ENCODE results near the gene DKKL1. TPM values are rescaled to one million over a fixed set of nuclear protein-coding genes. Genes with fewer than 3 reads are reported as not detected.

Gene DKKL1
- total and polyA plus RNA-seq, 5 donors, result 0.50 to 0.71 (median 0.59) TPM; not detected in 2

DNA sequence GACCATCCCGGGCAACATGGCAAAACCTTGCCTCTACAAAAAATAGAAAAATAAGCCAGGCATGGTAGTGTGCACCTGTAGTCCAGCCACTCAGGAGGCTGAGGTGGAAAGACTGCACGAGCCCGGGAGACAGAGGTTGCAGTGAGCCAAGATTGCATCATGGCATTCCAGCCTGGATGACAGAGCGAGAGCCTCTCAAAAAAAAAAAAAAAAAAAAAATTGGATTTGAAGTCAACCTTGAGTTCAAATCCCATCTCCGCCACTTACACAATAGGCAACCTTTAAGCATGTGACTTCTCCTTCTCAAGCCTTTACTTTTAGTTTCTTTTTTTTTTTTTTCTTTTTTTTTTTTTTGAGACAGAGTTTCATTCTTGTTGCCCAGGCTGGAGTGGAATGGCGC is 36.4 kb downstream of the DKKL1 start:
- DNase-seq, result no peak
- Histone ChIP-seq H3K27ac (ENCODE audit: low read length) (no peak overlapping the region), H3K27me3 (ENCODE audit: control insufficient read depth, insufficient read depth) (no peaks in the 10 kb centered on the region), H3K9me3 (ENCODE audit: control insufficient read depth, low read length) (no peaks in the 10 kb centered on the region), H3K4me3 (ENCODE audit: low read length) (no peak overlapping the region), H3K4me1 (ENCODE audit: control insufficient read depth, insufficient read depth, low read length) (no peaks in the 10 kb centered on the region)
- intact Hi-C loops (cut with DNase I), result no loop called here
- no peak for ATAC-seq
- WGBS, result 81% methylated on average over 6 of the region's 6 CpGs

DNA sequence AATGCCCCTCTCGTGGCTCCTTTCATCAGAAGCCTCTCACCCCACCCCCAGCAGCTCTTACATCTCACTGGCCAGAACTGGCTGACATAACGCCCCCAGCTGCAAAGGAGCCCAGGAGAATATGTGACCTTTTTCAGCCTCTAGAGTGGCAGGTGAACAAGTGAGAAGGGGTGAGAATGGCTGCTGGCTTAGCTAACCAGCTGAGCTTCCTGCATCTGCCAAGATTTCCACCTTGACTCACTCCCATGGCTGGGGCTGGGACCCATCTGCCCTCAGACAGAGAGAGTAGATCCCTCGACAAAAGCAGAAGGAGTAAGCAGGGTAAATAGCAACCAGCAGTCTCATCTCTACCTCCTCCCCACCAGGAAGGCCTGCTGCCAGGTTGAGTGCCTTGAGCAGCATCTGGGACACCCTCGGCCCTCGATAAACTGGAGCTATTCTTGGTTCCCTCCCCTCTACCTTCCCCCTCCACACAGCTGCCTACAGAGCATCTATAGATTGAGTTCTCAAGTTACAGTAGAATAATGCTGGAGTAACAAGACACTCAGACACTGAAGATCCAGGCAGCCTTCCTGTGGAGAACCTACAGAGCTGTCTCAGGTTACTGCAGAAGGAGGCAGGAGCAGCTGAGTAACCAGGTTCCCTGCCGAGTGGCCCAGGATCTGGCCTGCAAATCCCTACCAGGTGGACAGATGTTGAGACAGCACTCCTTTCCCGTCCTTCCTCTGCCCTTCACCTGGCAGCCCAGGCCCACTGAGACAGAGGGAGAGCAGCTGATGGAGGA is 39.9 kb downstream of the DKKL1 start:
- Histone ChIP-seq H3K27me3 (ENCODE audit: control insufficient read depth, insufficient read depth) (no peaks in the 10 kb centered on the region), H3K4me3 (ENCODE audit: low read length) (no peak overlapping the region), H3K4me1 (ENCODE audit: control insufficient read depth, insufficient read depth, low read length) (no peaks in the 10 kb centered on the region), H3K9me3 (ENCODE audit: control insufficient read depth, low read length) (no peaks in the 10 kb centered on the region), H3K27ac (ENCODE audit: low read length) (no peak overlapping the region)
- 44% methylated on average over 7 of the region's 7 CpGs for WGBS
- no peak for DNase-seq
- no peak for ATAC-seq
- intact Hi-C loops (cut with DNase I), result no loop called here

DNA sequence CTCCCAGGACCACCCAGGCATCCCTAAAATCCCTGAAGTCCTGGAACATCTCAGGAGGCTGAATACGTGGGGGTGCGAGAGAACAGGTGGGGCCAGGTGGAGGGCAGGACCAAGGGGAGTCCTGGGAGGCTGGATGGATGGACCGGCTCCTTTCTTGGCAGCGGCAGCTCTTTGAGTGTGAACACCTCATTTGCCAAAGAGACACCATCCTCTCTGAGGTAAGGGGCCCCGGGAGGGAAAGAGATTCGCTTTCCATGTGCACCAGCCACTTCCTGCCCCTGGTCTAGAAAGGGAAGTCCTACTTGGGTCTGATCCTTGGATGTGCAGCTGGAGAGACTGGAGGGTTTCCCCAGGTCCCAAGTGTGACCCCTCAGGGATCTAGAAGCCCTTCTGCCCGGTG is 43.4 kb downstream of the DKKL1 start:
- Histone ChIP-seq H3K27me3 (ENCODE audit: control insufficient read depth, insufficient read depth) (no peaks in the 10 kb centered on the region), H3K9me3 (ENCODE audit: control insufficient read depth, low read length) (no peaks in the 10 kb centered on the region), H3K27ac (ENCODE audit: low read length) (no peak overlapping the region), H3K4me1 (ENCODE audit: control insufficient read depth, insufficient read depth, low read length) (no peaks in the 10 kb centered on the region), H3K4me3 (ENCODE audit: low read length) (no peak overlapping the region)
- DNase-seq, result no peak
- no peak for ATAC-seq
- intact Hi-C loops (cut with DNase I), result no loop called here
- WGBS, result 55% methylated on average over 7 of the region's 7 CpGs

DNA sequence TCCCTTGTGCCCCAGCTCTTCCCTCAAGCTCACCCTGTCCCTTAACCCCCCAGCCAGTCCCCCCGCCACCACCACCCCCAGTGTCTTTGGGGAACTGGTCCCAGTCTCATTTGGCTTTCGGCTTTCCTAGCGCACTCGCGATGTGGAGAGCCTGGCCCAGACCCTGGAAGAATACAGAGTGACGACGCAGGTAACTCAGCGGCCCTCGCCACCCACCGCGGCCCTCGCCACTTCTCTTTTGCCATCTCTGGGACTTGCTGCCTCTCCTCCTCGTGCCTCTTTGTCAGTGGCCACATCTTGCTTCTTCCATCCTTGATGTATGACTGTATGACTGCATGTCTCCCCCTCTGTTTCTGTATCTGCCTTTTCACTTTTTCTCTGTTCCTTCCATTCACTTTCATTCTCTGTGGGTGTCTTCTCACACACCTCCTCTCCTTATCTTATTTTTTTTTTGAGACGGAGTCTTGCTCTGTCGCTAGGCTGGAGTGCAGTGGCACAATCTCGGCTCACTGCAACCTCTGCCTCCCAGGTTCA is 43.9 kb downstream of the DKKL1 start:
- Histone ChIP-seq H3K27ac (ENCODE audit: low read length) (no peak overlapping the region), H3K9me3 (ENCODE audit: control insufficient read depth, low read length) (no peaks in the 10 kb centered on the region), H3K4me3 (ENCODE audit: low read length) (no peak overlapping the region), H3K4me1 (ENCODE audit: control insufficient read depth, insufficient read depth, low read length) (no peaks in the 10 kb centered on the region), H3K27me3 (ENCODE audit: control insufficient read depth, insufficient read depth) (no peaks in the 10 kb centered on the region)
- ATAC-seq, result no peak
- WGBS, result 83% methylated on average over 16 of the region's 16 CpGs
- DNase-seq, result no peak
- intact Hi-C loops (cut with DNase I), result no loop called here

GRCh38 chr19:49408816-49409440 is 45.3 kb downstream of the DKKL1 start:
- H3K27me3 ChIP-seq (ENCODE audit: control insufficient read depth, insufficient read depth), result no peaks in the 10 kb centered on the region
- no peak for ATAC-seq
- no peaks in the 10 kb centered on the region for H3K4me1 ChIP-seq (ENCODE audit: control insufficient read depth, insufficient read depth, low read length)
- intact Hi-C loops (cut with DNase I), result no loop called here
- no peak overlapping the region for H3K27ac ChIP-seq (ENCODE audit: low read length)
- no peaks in the 10 kb centered on the region for H3K9me3 ChIP-seq (ENCODE audit: control insufficient read depth, low read length)
- DNase-seq, result no peak
- WGBS, result 75% methylated on average over 8 of the region's 8 CpGs
- H3K4me3 ChIP-seq (ENCODE audit: low read length), result no peak overlapping the region

- intact Hi-C loops (cut with DNase I), result no loop called here
- H3K27me3 ChIP-seq (ENCODE audit: control insufficient read depth, insufficient read depth), result no peaks in the 10 kb centered on the region
- no peak overlapping the region for H3K27ac ChIP-seq (ENCODE audit: low read length)
- H3K4me3 ChIP-seq (ENCODE audit: low read length), result no peak overlapping the region
- DNase-seq (no peak), ATAC-seq (no peak)
- no peaks in the 10 kb centered on the region for H3K9me3 ChIP-seq (ENCODE audit: control insufficient read depth, low read length)
- 72% methylated on average over 5 of the region's 5 CpGs for WGBS
- H3K4me1 ChIP-seq (ENCODE audit: control insufficient read depth, insufficient read depth, low read length), result no peaks in the 10 kb centered on the region
Observed at GRCh38 chr19:49409441-49410029, 45.9 kb downstream of the DKKL1 start.

- no peaks in the 10 kb centered on the region for H3K9me3 ChIP-seq (ENCODE audit: control insufficient read depth, low read length)
- no peak for DNase-seq
- H3K4me3 ChIP-seq (ENCODE audit: low read length), result no peak overlapping the region
- WGBS, result 71% methylated on average over 3 of the region's 3 CpGs
- no peak overlapping the region for H3K27ac ChIP-seq (ENCODE audit: low read length)
- H3K4me1 ChIP-seq (ENCODE audit: control insufficient read depth, insufficient read depth, low read length), result no peaks in the 10 kb centered on the region
- no peak for ATAC-seq
- H3K27me3 ChIP-seq (ENCODE audit: control insufficient read depth, insufficient read depth), result no peaks in the 10 kb centered on the region
- intact Hi-C loops (cut with DNase I), result no loop called here
Observed at GRCh38 chr19:49411681-49412326, 48.1 kb downstream of the DKKL1 start.

DNA sequence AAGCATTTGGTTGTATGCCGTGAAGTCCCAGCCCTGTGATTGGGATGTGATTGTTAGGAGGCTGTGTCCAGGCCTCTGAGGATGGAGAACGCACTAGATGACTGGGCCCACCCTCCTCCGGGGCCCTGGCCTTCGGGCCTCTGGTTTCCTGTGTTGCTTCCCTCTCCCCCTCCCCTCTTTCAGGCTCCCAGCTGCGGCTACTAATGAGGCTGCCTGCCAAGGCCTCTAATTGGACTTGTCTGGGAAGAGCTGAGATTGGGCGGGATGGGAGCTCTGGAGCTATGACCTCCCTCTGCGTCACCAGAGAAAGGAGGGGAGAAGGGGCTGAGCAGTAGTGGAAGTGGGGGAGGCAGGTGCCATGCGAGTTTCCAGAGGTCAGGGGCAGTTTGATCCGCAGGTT is 49.7 kb downstream of the DKKL1 start:
- DNase-seq (no peak), ATAC-seq (no peak)
- WGBS, result 51% methylated on average over 9 of the region's 9 CpGs
- Histone ChIP-seq H3K9me3 (ENCODE audit: control insufficient read depth, low read length) (no peaks in the 10 kb centered on the region), H3K4me3 (ENCODE audit: low read length) (no peak overlapping the region), H3K4me1 (ENCODE audit: control insufficient read depth, insufficient read depth, low read length) (no peaks in the 10 kb centered on the region), H3K27me3 (ENCODE audit: control insufficient read depth, insufficient read depth) (no peaks in the 10 kb centered on the region), H3K27ac (ENCODE audit: low read length) (no peak overlapping the region)
- intact Hi-C loops (cut with DNase I), result no loop called here

DNA sequence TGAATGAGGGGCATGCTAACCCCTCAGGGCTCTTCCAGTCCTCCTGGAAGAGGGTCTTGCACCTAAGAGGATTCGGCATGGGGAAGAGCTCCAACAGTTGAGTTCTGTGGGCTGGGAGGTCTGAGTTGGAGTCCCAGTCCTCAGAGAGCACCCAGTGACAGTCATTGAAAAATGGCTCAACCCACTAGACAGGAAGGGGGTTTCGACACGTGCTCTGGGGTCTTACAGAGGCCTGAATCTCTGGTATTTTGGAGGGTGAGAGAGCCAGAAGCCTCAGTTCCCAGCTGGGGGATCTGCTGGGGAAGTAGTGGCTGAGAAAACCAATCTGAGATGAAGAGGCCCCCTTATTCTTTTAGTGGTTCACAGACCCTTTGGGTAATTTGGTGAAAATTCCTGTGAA is 50.6 kb downstream of the DKKL1 start:
- no peaks in the 10 kb centered on the region for H3K4me1 ChIP-seq (ENCODE audit: control insufficient read depth, insufficient read depth, low read length)
- no peak for DNase-seq
- intact Hi-C loops (cut with DNase I), result no loop called here
- WGBS, result 78% methylated on average over 3 of the region's 3 CpGs
- H3K27me3 ChIP-seq (ENCODE audit: control insufficient read depth, insufficient read depth), result no peaks in the 10 kb centered on the region
- H3K27ac ChIP-seq (ENCODE audit: low read length), result no peak overlapping the region
- no peak overlapping the region for H3K4me3 ChIP-seq (ENCODE audit: low read length)
- no peak for ATAC-seq
- H3K9me3 ChIP-seq (ENCODE audit: control insufficient read depth, low read length), result no peaks in the 10 kb centered on the region

- intact Hi-C loops (cut with DNase I), result no loop called here
- Histone ChIP-seq H3K27me3 (ENCODE audit: control insufficient read depth, insufficient read depth) (no peaks in the 10 kb centered on the region), H3K4me1 (ENCODE audit: control insufficient read depth, insufficient read depth, low read length) (no peaks in the 10 kb centered on the region), H3K4me3 (ENCODE audit: low read length) (no peak overlapping the region), H3K27ac (ENCODE audit: low read length) (no peak overlapping the region), H3K9me3 (ENCODE audit: control insufficient read depth, low read length) (no peaks in the 10 kb centered on the region)
- WGBS, result 49% methylated on average over 15 of the region's 15 CpGs
- DNase-seq, result no peak
- ATAC-seq, result no peak
Observed at GRCh38 chr19:49415102-49415809, 51.6 kb downstream of the DKKL1 start.
